Endothelial cell (in vitro differentiated cells): ENCODE measurements around the gene ZSCAN12. TPM values are rescaled to one million over a fixed set of nuclear protein-coding genes. Genes with fewer than 3 reads are reported as not detected.

Experiments used
- DNase-seq: peaks from one replicate; pipeline ENCODE4 v3.0.0; 2021; ENCODE audit warnings: low spot score
- H3K27ac Mint-ChIP-seq: one replicate; pipeline ENCODE4 v1.8.0; 2021; ENCODE audit warnings: mixed read lengths, inconsistent platforms; ENCODE audit not compliant: unreplicated experiment
- H3K27me3 Mint-ChIP-seq: one replicate; pipeline ENCODE4 v1.8.0; 2021; ENCODE audit warnings: mild to moderate bottlenecking, moderate library complexity, mixed read lengths, inconsistent platforms; ENCODE audit not compliant: unreplicated experiment
- H3K36me3 Mint-ChIP-seq: one replicate; pipeline ENCODE4 v1.8.0; 2021; ENCODE audit warnings: mild to moderate bottlenecking, low read depth, mixed read lengths, inconsistent platforms; ENCODE audit not compliant: unreplicated experiment
- H3K4me1 Mint-ChIP-seq: one replicate; pipeline ENCODE4 v1.8.0; 2021; ENCODE audit warnings: mild to moderate bottlenecking, mixed read lengths, inconsistent platforms; ENCODE audit not compliant: unreplicated experiment
- H3K4me3 Mint-ChIP-seq: one replicate; pipeline ENCODE4 v1.8.0; 2021; ENCODE audit warnings: mild to moderate bottlenecking, mixed read lengths, inconsistent platforms; ENCODE audit not compliant: unreplicated experiment
- H3K9me3 Mint-ChIP-seq: one replicate; pipeline ENCODE4 v1.8.0; 2021; ENCODE audit warnings: mixed read lengths, inconsistent platforms; ENCODE audit not compliant: unreplicated experiment
- total RNA-seq: library from RNA; stranded (reverse); fragmentation: NEBNext Ultra II Directional; extraction: Animal tissue kit (Norgen Biotek cat#: 25700); gene quantifications from one replicate; pipeline ENCODE4 v1.2.1, GENCODE V29; 2021; ENCODE audit not compliant: unreplicated experiment
- TF ChIP-seq, protein P1 (sequence below): fragments of 200-600 bp; sonication (generic); IDR thresholded peaks from one replicate; pipeline ENCODE4 v1.5.0; 2021; ENCODE audit warnings: antibody characterized with exemption; ENCODE audit not compliant: unreplicated experiment

Gene ZSCAN12
- total RNA-seq, 1 donor from 2014 or later = 9.5 TPM

DNA sequence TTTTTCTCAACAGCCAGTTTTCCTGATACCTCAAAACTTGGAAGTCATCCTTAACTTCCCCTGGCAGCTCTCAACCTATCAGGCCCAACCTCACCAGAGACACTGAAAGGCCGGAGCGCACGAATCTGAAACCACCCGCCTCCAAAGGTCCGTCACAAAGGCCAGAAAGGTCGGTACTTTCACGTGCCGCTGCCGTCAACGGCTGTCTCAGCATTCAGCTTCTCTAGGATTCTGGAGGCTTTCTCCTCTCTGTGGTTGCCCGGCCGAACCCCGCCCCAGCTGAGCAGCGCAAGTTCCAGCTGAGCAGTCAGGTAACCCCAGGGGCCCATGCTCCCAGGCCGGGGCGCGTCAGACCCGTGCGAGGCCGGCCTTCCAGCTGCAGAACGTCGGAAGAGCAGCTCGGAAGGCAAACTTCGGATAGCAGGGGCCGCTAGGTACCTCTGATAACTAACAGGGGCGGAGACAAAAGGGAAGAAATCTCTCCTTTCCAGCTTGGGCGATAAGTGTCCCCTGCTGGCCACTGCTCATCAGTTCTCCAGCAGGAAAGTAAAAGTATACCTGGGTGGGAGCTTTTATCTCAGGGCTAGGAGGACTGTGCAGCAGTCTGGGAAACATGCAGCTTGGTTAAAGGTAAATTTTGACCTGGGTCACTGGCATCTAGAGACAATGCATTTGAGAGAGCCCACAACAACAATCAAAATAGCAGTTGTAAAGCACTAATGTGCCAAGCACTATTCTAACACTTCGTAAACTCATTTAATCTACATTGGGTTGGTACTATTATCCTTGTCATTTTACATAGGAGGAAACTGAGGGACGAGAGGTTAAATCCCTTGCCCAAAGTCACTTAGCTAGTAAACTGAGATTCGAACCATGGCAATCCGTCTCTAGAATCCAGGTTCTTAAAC lies 16.1 kb downstream of the ZSCAN12 start:
- Mint-ChIP-seq H3K27me3 (no peaks in the 10 kb centered on the region), H3K9me3 (no peaks in the 10 kb centered on the region), H3K36me3 (peaks cover 27% of the 10 kb centered on the region), H3K27ac (peak overlapping the region; percentile 89), H3K4me1 (peaks cover 9% of the 10 kb centered on the region), H3K4me3 (peak overlapping the region; percentile 88)
- TF ChIP-seq, protein P1, sequence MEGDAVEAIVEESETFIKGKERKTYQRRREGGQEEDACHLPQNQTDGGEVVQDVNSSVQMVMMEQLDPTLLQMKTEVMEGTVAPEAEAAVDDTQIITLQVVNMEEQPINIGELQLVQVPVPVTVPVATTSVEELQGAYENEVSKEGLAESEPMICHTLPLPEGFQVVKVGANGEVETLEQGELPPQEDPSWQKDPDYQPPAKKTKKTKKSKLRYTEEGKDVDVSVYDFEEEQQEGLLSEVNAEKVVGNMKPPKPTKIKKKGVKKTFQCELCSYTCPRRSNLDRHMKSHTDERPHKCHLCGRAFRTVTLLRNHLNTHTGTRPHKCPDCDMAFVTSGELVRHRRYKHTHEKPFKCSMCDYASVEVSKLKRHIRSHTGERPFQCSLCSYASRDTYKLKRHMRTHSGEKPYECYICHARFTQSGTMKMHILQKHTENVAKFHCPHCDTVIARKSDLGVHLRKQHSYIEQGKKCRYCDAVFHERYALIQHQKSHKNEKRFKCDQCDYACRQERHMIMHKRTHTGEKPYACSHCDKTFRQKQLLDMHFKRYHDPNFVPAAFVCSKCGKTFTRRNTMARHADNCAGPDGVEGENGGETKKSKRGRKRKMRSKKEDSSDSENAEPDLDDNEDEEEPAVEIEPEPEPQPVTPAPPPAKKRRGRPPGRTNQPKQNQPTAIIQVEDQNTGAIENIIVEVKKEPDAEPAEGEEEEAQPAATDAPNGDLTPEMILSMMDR = peak; percentile 32
- DNase-seq = peak; percentile 79

DNA sequence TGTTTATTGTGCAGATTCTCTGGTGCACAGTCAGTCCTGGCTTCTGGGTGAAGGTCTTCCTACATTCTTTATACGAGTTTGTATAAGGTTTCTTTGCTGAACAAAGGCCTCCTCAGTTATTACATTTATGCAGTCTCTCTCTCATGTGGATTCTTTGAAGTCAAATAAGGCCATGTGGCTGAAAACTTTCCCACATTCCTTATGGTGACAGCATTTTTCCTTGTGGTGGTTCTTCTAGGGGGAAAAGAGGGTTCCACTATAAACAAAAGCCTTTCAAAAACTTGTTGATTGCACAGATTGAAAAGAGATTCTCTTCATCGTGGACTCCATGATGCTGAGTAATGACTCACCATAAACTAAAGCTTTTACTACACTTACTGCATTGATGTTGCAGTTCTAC lies 19.2 kb downstream of the ZSCAN12 start:
- Mint-ChIP-seq H3K4me3 (no peak overlapping the region), H3K27ac (no peak overlapping the region)
- TF ChIP-seq, protein P1 = no peak

DNA sequence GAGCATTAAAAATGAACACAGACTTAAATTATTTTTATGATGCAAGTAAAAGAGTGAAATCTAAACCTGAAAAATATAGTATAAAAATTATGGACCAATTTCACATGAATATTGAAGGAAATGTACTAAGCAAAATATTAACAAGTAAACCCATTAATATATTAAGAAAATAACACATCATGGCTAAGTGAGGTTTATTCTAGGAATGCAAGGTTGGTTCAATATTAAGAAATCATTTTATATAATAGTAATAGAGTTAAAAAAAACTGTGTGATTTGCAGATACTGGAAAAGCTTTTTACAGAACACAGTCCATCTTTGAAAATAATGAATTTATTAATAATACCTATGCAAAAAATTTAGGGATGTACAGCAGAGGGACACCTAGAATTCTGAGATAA lies 20.9 kb downstream of the ZSCAN12 start:
- H3K4me3 Mint-ChIP-seq = no peak overlapping the region
- no peak overlapping the region for H3K27ac Mint-ChIP-seq
- no peaks in the 10 kb centered on the region for H3K9me3 Mint-ChIP-seq
- DNase-seq = no peak
- TF ChIP-seq, protein P1 = no peak
- peaks cover 26% of the 10 kb centered on the region for H3K36me3 Mint-ChIP-seq
- H3K4me1 Mint-ChIP-seq = peaks cover 7% of the 10 kb centered on the region
- H3K27me3 Mint-ChIP-seq = no peaks in the 10 kb centered on the region

More for the DNA sequence above, 19.2 kb downstream of the ZSCAN12 start:
- H3K36me3 Mint-ChIP-seq = peaks cover 26% of the 10 kb centered on the region
- peaks cover 9% of the 10 kb centered on the region for H3K4me1 Mint-ChIP-seq
- DNase-seq = no peak
- H3K9me3 Mint-ChIP-seq = no peaks in the 10 kb centered on the region
- H3K27me3 Mint-ChIP-seq = no peaks in the 10 kb centered on the region

DNA sequence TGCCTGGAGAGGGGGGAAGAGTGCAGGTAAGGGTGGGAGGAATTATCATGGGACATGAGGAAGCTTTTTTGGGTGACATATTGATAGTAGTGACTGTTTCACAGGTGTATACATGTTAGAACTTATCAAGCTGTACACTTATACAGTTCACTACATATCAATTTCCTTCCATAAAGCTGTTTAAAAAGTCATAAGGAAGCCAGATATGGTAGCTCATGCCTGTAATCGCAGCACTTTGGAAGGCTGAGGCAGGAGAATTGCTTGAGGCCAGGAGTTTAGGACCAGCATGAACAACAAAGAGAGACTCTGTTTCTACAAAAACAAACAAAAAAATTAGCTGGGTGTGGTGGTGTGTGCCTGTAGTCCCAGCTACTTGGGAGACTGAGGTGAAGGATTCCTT lies 21.7 kb downstream of the ZSCAN12 start:
- Mint-ChIP-seq H3K36me3 (peaks cover 26% of the 10 kb centered on the region), H3K27ac (no peak overlapping the region), H3K27me3 (no peaks in the 10 kb centered on the region), H3K9me3 (no peaks in the 10 kb centered on the region), H3K4me3 (no peak overlapping the region), H3K4me1 (peaks cover 3% of the 10 kb centered on the region)
- TF ChIP-seq, protein P1 = no peak
- DNase-seq = no peak

DNA sequence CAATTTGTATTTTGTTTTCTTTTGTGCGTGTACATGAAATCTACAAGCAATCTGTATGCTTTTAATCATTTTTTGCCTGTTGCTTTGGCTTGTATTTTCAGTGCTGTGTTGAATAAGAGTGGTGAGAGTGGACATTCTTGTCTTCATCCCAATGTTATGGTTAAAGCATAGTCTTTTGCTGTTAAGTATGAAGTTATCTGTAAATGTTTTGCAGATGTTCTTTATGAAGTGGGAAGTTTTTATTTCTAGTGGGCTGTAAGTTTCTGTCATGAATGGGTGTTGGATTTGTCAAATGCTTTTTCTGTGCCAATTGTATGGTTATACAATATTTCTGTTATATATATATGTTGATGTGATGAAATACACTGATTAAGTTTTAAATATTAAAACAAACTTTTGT lies 25.6 kb downstream of the ZSCAN12 start:
- H3K27me3 Mint-ChIP-seq = peaks cover 2% of the 10 kb centered on the region
- no peak for DNase-seq
- H3K4me3 Mint-ChIP-seq = no peak overlapping the region
- H3K4me1 Mint-ChIP-seq = no peaks in the 10 kb centered on the region
- no peaks in the 10 kb centered on the region for H3K9me3 Mint-ChIP-seq
- H3K36me3 Mint-ChIP-seq = peaks cover 3% of the 10 kb centered on the region
- TF ChIP-seq, protein P1 = no peak
- H3K27ac Mint-ChIP-seq = no peak overlapping the region
